HL-60/S4 (cell line): Measurements from ENCODE around the gene HAPLN2.

Experiments used
- in situ Hi-C: fragments of 300-500 bp; cut with MboI; formaldehyde crosslinking; loops from 2 replicates; pipeline ENCODE4 v1.14.3; 2022; ENCODE audit warnings: low sequenced_read_pairs

The HAPLN2 gene

DNA sequence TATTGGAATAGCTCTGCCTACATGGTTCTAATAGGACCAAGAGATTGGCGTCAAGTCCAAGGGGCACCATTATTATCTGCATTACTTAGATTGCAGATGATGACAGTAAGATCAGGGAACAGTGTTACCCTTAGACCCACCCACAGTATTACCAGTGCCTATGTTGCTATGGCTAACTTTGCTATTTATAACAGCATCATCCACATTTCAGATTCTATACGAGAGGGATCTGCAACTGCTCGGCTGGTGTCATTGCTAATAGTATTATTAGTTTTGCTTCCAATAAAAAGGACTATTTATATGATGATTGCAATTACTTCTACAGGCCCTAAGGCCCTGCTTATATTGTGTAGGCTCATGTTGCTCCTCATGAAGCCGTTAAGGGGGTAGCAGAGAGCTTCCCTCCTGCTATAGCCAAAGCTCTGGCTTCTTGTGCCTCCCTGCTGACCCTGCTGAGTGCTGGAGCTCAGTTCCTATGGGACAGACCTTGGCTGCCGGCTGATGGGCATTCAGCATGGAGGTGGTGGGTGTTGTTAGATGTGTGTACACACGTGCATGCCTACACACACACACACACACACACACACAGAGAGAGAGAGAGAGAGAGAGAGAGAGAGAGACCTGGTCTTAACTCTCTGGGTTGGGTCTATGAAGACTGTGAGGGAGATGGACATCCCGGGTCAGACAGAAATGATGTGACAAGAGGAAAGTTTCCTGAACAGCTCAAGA, 24.0 kb downstream of the HAPLN2 start:
- in situ Hi-C loops = no loop called here

DNA sequence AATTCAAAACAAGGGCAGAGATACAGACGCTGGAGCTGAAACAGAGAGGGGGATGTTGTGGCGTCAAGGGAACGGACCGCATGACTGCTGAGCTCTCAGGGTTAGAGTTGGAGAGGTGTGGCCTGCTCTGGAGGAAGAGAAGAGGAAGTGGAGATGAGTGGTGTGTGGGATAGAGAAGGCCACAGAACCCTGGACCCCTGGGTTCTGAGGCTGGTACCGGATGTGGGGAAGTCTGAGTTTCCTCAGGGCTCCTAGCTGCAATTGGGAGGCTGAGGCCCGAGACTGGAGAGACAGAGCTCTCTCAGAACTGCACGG, 24.5 kb downstream of the HAPLN2 start:
- in situ Hi-C loops = no loop called here

DNA sequence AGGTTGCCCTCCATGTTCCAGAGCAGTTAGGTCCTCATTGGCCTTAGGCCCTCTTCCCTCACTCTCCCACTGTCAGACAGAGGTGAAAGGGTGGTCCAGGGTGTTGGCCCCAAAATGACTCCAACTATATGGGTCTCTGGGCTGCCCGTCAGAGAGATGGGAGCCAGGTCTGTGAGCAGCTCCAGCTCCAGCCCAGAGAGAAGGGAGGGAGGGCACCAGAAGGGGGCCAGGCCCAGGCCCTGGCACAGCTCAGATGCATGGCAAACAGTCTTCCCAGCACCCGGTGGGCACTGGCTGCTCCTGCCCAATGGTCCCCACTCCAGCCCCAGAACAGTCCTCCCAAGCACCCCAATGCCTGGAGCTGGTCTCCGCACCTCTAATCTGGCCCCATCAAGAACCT, 24.9 kb downstream of the HAPLN2 start:
- in situ Hi-C loops = no loop called here

DNA sequence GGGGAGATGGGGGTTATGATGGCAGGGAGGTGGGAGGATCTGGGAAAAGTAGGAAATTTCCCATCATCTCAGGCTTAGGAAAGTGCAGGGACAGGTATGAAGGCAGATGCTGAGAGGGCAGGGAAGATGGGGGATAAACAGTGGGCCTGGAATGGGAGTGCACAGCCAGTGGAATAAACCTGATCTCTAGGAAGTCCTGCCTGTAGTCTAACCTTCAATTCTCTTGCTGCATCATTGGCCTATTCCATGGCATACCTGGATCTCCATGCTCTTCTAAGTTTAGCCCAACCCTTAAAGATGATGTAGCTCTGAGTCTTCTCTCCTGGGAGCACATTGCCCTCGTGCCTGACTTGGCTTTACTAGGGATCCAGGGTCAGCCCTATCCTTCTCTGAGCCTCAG, 25.4 kb downstream of the HAPLN2 start:
- in situ Hi-C loops = no loop called here

DNA sequence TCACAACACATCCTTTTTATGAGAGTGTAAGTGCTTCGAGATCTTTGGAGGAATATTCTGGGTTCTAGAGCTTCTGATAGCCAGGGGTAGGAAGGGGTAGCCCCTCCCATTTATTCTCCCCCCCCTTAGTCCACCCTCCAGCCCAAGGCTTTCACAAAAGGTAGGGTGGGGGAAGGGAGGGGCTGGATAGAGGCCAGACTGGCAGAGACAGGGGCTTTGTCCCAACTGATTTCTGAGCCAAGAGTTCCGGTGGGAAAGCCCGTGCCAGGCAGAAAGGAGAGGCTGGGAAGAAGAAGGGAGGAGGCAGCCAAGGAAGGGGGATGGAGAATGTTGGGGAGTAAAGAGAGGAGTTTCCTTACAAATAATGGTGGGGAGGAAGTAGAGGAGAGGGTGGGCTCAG, 25.8 kb downstream of the HAPLN2 start:
- in situ Hi-C loops = no loop called here

DNA sequence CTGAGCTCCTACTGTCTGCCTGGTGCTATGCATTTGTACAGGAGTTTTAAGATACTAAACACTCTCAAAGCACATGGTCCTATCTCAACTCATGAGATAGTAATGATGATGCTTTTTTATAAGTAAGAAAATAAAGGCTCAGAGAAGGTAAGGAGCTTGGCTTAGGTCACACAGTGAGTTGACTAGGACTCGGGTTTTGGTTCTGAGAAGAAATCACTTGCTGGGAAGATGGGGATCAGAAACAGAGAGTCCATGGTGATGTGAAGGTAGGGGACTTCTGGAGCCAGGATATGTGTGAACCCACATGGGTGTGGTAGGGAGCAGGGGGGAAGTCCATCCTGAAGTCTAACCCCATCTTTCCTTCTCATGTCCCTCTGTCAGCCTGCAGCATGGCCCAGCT, 26.5 kb downstream of the HAPLN2 start:
- in situ Hi-C loops = no loop called here

DNA sequence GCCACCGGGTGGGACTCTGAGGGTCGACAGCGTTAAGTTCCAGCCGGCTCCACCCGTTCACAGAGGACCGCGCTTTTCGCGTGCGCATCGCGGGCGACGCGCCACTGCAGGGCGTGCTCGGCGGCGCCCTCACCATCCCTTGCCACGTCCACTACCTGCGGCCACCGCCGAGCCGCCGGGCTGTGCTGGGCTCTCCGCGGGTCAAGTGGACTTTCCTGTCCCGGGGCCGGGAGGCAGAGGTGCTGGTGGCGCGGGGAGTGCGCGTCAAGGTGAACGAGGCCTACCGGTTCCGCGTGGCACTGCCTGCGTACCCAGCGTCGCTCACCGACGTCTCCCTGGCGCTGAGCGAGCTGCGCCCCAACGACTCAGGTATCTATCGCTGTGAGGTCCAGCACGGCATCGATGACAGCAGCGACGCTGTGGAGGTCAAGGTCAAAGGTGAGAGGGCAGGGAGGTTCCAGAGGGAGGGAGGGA, 27.6 kb downstream of the HAPLN2 start:
- in situ Hi-C loops = no loop called here

DNA sequence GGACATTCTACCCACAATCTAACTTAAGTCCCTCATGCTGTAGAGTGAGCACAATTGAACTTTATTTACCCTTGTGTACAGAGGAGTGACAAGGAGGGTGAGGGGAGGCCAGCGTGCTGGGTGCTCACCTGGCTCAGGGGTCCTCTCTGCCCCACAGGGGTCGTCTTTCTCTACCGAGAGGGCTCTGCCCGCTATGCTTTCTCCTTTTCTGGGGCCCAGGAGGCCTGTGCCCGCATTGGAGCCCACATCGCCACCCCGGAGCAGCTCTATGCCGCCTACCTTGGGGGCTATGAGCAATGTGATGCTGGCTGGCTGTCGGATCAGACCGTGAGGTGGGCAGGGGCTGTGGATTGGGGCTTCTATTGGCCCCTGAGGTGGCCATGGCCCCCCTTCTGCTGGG, 28.1 kb downstream of the HAPLN2 start:
- in situ Hi-C loops = no loop called here

DNA sequence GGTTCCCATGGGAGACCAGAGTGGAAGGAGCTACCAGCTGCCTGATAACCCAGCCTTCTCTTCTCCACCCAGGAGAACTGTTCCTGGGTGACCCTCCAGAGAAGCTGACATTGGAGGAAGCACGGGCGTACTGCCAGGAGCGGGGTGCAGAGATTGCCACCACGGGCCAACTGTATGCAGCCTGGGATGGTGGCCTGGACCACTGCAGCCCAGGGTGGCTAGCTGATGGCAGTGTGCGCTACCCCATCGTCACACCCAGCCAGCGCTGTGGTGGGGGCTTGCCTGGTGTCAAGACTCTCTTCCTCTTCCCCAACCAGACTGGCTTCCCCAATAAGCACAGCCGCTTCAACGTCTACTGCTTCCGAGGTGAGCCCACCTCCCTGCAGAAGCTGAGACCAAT, 29.3 kb downstream of the HAPLN2 start:
- in situ Hi-C loops = no loop called here

DNA sequence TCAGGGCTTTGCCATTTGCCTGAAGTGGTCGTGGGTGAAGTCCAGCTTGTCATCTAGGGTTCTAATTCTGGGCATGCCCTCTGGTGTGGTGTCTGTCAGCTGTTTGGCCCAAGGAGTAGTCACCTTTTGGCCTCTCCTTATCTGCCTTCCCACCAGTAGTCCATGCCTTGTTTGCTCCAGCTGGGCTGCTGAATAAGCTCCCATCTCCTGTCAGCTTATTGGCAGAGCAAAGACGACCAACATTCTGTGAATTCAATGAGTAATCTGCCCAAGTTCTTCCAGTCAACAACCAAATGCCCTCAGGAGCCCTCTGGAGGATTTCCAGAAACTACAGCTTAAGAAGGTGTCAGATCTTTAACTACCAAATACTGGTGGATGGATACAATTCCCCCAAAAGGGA, 29.7 kb downstream of the HAPLN2 start:
- in situ Hi-C loops = no loop called here

DNA sequence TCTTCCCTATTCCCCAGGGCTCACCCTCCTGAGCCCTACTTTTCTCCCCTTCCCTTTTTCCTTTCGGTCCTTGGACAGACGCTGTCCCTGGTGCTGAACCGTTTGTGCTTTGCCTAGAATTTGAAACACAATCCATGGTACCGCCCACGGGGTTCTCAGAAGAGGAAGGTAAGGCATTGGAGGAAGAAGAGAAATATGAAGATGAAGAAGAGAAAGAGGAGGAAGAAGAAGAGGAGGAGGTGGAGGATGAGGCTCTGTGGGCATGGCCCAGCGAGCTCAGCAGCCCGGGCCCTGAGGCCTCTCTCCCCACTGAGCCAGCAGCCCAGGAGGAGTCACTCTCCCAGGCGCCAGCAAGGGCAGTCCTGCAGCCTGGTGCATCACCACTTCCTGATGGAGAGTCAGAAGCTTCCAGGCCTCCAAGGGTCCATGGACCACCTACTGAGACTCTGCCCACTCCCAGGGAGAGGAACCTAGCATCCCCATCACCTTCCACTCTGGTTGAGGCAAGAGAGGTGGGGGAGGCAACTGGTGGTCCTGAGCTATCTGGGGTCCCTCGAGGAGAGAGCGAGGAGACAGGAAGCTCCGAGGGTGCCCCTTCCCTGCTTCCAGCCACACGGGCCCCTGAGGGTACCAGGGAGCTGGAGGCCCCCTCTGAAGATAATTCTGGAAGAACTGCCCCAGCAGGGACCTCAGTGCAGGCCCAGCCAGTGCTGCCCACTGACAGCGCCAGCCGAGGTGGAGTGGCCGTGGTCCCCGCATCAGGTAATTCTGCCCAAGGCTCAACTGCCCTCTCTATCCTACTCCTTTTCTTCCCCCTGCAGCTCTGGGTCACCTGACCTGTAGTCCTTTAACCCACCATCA, 33.1 kb downstream of the HAPLN2 start:
- in situ Hi-C loops = no loop called here

DNA sequence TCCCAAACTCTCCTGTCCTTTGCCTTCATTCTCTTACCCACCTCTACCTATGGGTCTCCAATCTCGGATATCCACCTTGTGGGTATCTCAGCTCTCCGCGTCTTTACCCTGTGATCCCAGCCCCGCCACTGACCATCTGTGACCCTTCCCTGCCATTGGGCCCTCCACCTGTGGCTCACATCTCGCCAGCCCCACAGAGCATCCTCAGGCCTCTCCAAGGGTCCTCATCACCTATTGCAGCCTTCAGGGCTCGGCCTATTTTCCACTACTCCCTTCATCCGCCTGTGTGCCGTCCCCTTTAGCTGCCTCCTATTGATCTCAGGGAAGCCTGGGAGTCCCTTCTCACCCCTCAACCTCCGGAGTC, 33.8 kb downstream of the HAPLN2 start:
- in situ Hi-C loops = no loop called here

DNA sequence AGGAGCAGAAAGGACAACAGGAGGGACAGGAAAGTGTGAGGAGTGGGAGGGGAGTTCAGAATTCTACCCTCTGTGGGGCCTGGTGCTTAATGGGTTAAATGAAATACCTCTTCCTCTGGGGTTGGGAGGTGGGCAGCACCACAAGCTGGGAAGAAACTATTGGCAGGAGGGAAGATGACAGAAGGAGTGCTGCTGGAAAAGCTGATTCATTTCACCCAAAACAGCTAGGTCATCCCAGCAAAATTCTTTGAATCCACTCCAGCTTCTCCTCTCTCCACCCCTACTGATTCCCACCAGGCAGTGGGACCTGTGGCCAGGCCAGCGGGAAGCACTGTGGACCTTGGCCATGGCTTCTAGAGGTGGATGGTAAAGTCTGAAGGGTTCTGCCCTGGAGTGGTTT, 35.5 kb downstream of the HAPLN2 start:
- in situ Hi-C loops = no loop called here

DNA sequence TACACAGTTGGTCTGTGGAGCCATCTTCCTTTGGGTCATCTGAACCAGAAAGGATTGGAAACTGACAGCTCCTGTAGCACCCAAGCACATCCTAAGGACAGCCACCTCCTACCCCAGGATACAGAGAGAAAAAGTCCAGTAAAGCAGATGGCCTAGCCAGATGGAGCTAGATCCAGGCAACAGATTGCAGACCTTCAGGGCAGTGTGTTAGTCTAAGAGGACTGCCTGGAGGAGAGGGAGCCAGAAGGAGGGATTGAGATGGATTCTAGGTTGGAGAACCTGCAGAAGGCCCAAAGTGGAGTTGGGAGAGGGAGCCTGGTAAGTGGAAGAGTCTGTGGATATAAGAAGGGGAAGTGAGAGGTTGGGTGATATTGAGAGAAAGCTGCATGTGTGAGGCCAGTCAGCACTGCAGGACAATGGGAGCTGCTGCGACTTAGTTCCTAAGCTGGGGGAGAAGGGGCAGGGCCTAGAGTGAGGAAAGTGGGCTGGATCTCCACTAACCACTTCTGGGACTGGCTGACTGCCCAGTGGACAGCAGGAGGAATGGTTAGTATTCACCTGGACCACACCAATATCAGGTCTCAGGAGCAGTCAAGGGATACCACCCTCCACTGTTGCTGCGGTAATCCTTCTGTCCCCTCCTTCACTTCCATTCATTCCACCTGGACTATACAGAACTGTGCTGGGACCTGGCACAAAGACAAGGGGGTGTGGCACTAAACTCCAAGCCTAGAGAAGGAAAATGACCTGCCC, 36.1 kb downstream of the HAPLN2 start:
- in situ Hi-C loops = no loop called here

DNA sequence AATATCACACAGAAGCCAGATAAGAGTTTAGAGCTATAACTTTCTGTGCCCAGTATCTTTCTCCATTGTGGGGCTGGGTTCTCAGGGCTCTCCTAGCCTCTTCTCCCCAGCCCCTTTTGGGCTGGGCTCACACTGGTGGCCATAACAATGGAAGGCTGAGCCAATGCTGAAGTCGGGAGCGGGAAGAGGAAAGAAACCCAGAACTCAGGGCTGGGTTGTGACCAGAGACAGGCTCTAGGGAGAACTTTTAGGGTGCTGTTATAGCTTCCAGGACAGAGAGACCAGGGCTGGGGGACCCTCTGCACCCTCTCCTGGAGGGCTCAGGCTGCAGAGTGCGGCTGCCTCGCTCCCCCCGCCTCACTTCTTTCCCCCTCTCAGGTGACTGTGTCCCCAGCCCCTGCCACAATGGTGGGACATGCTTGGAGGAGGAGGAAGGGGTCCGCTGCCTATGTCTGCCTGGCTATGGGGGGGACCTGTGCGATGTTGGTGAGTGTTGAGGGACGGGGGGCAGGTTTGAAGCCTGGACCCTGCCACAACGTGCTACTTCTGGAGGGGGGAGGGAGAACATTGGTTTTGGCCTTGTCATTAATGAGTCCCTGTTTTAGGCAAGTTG, 36.8 kb downstream of the HAPLN2 start:
- in situ Hi-C loops = no loop called here

DNA sequence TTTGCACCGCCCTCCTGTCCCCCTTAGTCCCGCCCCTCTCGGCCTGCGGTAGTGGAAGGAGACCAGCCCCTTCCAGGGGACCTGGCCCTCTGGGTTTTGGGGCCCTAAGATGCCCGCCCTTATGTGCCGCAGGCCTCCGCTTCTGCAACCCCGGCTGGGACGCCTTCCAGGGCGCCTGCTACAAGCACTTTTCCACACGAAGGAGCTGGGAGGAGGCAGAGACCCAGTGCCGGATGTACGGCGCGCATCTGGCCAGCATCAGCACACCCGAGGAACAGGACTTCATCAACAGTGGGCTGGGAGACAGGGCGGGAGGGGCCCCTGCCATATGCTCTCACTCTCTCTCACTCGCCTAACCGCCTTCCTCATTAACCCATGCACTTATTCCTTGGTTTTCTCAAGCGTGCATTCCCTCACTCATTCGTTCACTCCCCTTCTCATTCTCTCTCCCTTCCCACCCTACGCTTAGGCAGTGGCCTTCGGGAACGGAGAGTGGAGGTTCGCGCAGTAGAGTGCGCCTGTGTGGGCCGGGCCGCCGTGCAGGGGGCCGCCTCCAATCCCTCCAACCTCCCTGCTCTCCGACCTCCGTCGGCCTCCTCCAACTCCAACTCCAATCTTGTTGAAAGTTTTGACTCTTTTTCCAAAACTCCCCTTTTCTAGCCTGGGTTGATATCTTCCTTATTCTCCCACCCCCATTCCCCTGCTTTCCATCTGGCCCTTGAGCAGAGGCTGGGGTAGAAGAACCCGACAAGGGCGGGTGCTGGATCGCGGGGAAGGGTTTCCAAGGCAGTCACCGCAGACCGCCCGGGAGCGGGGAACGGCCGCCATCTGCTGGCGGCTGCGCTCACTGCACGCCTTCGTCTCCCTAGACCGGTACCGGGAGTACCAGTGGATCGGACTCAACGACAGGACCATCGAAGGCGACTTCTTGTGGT, 37.9 kb downstream of the HAPLN2 start:
- in situ Hi-C loops = no loop called here

DNA sequence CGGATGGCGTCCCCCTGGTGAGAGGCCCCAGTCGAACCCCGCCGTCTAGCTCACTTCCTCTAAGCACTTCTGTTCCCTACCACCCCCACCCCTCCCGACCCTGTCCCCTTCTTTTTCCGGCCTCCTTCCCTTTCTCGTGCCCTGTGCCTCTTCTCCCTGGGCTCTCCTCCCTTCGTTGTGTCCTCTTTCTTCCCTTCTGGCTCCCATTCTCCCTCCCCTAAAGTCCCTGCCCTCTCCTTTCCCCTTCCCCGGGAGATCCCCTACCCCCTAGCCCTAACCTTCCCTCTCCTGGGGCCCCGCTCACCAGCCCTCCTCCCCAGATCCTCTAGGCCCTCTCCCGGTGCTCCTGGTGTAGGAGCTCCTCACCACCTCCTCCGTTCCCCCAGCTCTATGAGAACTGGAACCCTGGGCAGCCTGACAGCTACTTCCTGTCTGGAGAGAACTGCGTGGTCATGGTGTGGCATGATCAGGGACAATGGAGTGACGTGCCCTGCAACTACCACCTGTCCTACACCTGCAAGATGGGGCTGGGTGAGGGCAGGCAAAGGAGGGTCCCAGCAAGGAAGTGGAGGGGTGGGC, 38.6 kb downstream of the HAPLN2 start:
- in situ Hi-C loops = no loop called here

DNA sequence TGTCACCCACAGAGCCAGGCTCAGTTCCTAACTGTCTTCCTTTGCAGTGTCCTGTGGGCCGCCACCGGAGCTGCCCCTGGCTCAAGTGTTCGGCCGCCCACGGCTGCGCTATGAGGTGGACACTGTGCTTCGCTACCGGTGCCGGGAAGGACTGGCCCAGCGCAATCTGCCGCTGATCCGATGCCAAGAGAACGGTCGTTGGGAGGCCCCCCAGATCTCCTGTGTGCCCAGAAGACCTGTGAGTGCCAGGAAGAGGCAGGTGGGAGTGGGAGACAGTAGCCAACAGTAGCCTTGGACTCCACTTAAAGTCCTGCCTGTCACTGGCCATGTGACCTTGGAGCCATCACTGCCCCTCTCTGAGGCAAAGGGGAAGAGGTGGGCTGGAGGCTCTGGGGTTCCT, 39.3 kb downstream of the HAPLN2 start:
- in situ Hi-C loops = no loop called here

DNA sequence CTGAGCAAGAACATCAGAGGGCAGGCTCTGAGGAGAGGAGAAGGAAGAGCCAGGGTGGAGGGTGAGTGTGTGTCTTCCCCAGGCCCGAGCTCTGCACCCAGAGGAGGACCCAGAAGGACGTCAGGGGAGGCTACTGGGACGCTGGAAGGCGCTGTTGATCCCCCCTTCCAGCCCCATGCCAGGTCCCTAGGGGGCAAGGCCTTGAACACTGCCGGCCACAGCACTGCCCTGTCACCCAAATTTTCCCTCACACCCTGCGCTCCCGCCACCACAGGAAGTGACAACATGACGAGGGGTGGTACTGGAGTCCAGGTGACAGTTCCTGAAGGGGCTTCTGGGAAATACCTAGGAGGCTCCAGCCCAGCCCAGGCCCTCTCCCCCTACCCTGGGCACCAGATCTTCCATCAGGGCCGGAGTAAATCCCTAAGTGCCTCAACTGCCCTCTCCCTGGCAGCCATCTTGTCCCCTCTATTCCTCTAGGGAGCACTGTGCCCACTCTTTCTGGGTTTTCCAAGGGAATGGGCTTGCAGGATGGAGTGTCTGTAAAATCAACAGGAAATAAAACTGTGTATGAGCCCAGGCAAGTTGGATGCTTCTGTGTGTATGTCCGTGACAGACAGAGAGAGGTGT, 39.8 kb downstream of the HAPLN2 start:
- in situ Hi-C loops = no loop called here

DNA sequence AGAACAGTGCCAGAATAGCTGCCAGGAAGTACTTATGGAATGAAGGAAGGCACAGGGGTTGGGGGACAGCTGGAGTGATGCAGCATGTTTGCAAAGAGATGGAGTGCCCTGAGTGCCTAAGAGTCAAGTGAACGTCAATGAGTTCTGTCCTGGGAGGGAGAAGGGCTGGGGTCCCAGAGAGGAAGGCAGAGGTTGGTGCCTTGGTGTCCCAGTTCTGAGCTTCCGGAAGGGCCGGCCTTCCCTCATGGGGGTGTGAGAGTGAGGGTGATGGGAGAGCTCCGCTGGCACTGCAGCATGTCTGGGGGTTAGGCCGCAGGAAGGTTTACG, 40.4 kb downstream of the HAPLN2 start:
- in situ Hi-C loops = no loop called here
